H9 (cell line): ENCODE results near the gene NHSL2. TPM values are rescaled to one million over a fixed set of nuclear protein-coding genes. Genes with fewer than 3 reads are reported as not detected.

Experiments
- DNase-seq: peaks from one replicate; pipeline ENCODE4 v3.0.0-alpha.2; 2017
- H2AFZ ChIP-seq: one replicate; pipeline ENCODE4 v1.6.1; 2013; ENCODE audit warnings: mild to moderate bottlenecking, low read length, control low read depth, moderate library complexity
- H2AK5ac ChIP-seq: 2 replicates; pipeline ENCODE4 v1.6.1; 2013; ENCODE audit warnings: low read length, control low read depth, mixed read lengths; ENCODE audit not compliant: insufficient read length
- H2BK120ac ChIP-seq: one replicate; pipeline ENCODE4 v1.6.1; 2013; ENCODE audit warnings: low read depth, mild to moderate bottlenecking, low read length, control low read depth, inconsistent platforms; ENCODE audit not compliant: poor library complexity, severe bottlenecking
- H2BK12ac ChIP-seq: 2 replicates; pipeline ENCODE4 v1.6.1; 2013; ENCODE audit warnings: low read length, control low read depth, mixed read lengths, low read depth; ENCODE audit not compliant: insufficient read length
- H2BK15ac ChIP-seq: 2 replicates; pipeline ENCODE4 v1.6.1; 2013; ENCODE audit warnings: low read depth, low read length, control low read depth
- H2BK20ac ChIP-seq: one replicate; pipeline ENCODE4 v1.6.1; 2013; ENCODE audit warnings: low read depth, mild to moderate bottlenecking, low read length, control low read depth, inconsistent platforms; ENCODE audit not compliant: poor library complexity, severe bottlenecking
- H2BK5ac ChIP-seq: 2 replicates; pipeline ENCODE4 v1.6.1; 2013; ENCODE audit warnings: low read length, control low read depth, mixed read lengths; ENCODE audit not compliant: insufficient read length
- H3K14ac ChIP-seq: 2 replicates; pipeline ENCODE4 v1.6.1; 2013; ENCODE audit warnings: low read length, control low read depth; ENCODE audit not compliant: insufficient read depth
- H3K18ac ChIP-seq: 2 replicates; pipeline ENCODE4 v1.6.1; 2013; ENCODE audit warnings: low read depth, mild to moderate bottlenecking, mixed read lengths, low read length, control low read depth; ENCODE audit not compliant: insufficient read length
- H3K23ac ChIP-seq: 2 replicates; pipeline ENCODE4 v1.6.1; 2013; ENCODE audit warnings: low read length, control low read depth, mixed read lengths, low read depth; ENCODE audit not compliant: insufficient read length
- H3K23me2 ChIP-seq: 2 replicates; pipeline ENCODE4 v1.6.1; 2013; ENCODE audit warnings: low read depth, mild to moderate bottlenecking, mixed read lengths, low read length, control low read depth; ENCODE audit not compliant: insufficient read length, poor library complexity, severe bottlenecking
- H3K27ac ChIP-seq: 2 replicates; pipeline ENCODE4 v1.5.1; 2013; ENCODE audit warnings: low read length, control low read depth, mixed read lengths, low read depth; ENCODE audit not compliant: insufficient read length
- H3K27me3 ChIP-seq: 2 replicates; pipeline ENCODE4 v1.6.1; 2013; ENCODE audit warnings: low read length, control low read depth, inconsistent platforms; ENCODE audit not compliant: insufficient read depth
- H3K4ac ChIP-seq: 2 replicates; pipeline ENCODE4 v1.6.1; 2013; ENCODE audit warnings: low read depth, mild to moderate bottlenecking, control low read depth, inconsistent platforms, low read length, moderate library complexity
- H3K4me1 ChIP-seq: 2 replicates; pipeline ENCODE4 v1.6.1; 2013; ENCODE audit warnings: low read length, control low read depth, inconsistent platforms; ENCODE audit not compliant: insufficient read depth
- H3K4me2 ChIP-seq: 2 replicates; pipeline ENCODE4 v1.6.1; 2013; ENCODE audit warnings: low read length, control low read depth, mixed read lengths; ENCODE audit not compliant: insufficient read length, insufficient read depth
- H3K56ac ChIP-seq: 2 replicates; pipeline ENCODE4 v1.6.1; 2013; ENCODE audit warnings: low read depth, mild to moderate bottlenecking, mixed read lengths, low read length, control low read depth; ENCODE audit not compliant: insufficient read length
- H3K79me1 ChIP-seq: 2 replicates; pipeline ENCODE4 v1.6.1; 2013; ENCODE audit warnings: low read depth, mild to moderate bottlenecking, moderate library complexity, low read length, control low read depth, inconsistent platforms; ENCODE audit not compliant: insufficient read depth, poor library complexity, severe bottlenecking
- H3K79me2 ChIP-seq: 2 replicates; pipeline ENCODE4 v1.6.1; 2013; ENCODE audit warnings: low read length, control low read depth, inconsistent platforms; ENCODE audit not compliant: insufficient read depth
- H3K9ac ChIP-seq: 2 replicates; pipeline ENCODE4 v1.6.1; 2013; ENCODE audit warnings: low read length, control low read depth, mixed read lengths; ENCODE audit not compliant: insufficient read length; ENCODE audit errors: extremely low read depth
- H3K9me3 ChIP-seq: one replicate; pipeline ENCODE4 v1.6.1; 2013; ENCODE audit warnings: low read depth, low read length, inconsistent platforms; ENCODE audit not compliant: control insufficient read depth
- H3T11ph ChIP-seq: one replicate; pipeline ENCODE4 v1.6.1; 2013; ENCODE audit warnings: mild to moderate bottlenecking, low read length, control low read depth, inconsistent platforms
- H4K20me1 ChIP-seq: one replicate; pipeline ENCODE4 v1.6.1; 2013; ENCODE audit not compliant: control insufficient read depth, insufficient read length, insufficient read depth
- H4K5ac ChIP-seq: 2 replicates; pipeline ENCODE4 v1.6.1; 2013; ENCODE audit warnings: low read depth, mild to moderate bottlenecking, mixed read lengths, low read length, control low read depth; ENCODE audit not compliant: insufficient read length
- H4K8ac ChIP-seq: replicated peaks from 2 replicates; pipeline ENCODE4 v1.6.1; 2013; ENCODE audit warnings: low read length, control low read depth, mixed read lengths, low read depth; ENCODE audit not compliant: insufficient read length
- H4K91ac ChIP-seq: 2 replicates; pipeline ENCODE4 v1.6.1; 2013; ENCODE audit warnings: low read depth, mild to moderate bottlenecking, moderate library complexity, mixed read lengths, low read length, control low read depth; ENCODE audit not compliant: insufficient read length
- H3K27ac Mint-ChIP-seq, 3 experiments: 2 replicates in 2 of 3; 3 replicates in 1 of 3; pipeline ENCODE4 v1.8.0; 2020 to 2021; ENCODE audit warnings: mixed read lengths in 3 of 3, mild to moderate bottlenecking in 1 of 3, moderate library complexity in 1 of 3
- H3K27me3 Mint-ChIP-seq: 2 replicates; pipeline ENCODE4 v1.8.0; 2021; ENCODE audit warnings: low read depth, mild to moderate bottlenecking, moderate library complexity, mixed read lengths
- H3K36me3 Mint-ChIP-seq, 3 experiments: 2 replicates in 2 of 3; 3 replicates in 1 of 3; pipeline ENCODE4 v1.8.0; 2020 to 2021; ENCODE audit warnings: low read depth in 3 of 3, mixed read lengths in 3 of 3; ENCODE audit not compliant: insufficient read depth in 1 of 3
- H3K4me1 Mint-ChIP-seq, 2 experiments: 2 replicates each; pipeline ENCODE4 v1.8.0; 2020; ENCODE audit warnings: mixed read lengths in 2 of 2
- H3K4me3 Mint-ChIP-seq, 2 experiments: 2 replicates in 1 of 2; 3 replicates in 1 of 2; pipeline ENCODE4 v1.8.0; 2020 to 2021; ENCODE audit warnings: mild to moderate bottlenecking in 2 of 2, mixed read lengths in 2 of 2, moderate library complexity in 1 of 2
- H3K9me3 Mint-ChIP-seq, 2 experiments: 2 replicates in 1 of 2; 3 replicates in 1 of 2; pipeline ENCODE4 v1.8.0; 2020; ENCODE audit warnings: mild to moderate bottlenecking in 2 of 2, mixed read lengths in 2 of 2, moderate library complexity in 1 of 2
- CTCF ChIP-seq: fragments of 200-600 bp; sonication (generic); conservative IDR thresholded peaks from 3 replicates; pipeline ENCODE4 v1.8.0; 2021; ENCODE audit warnings: antibody characterized with exemption, mild to moderate bottlenecking
- WGBS: extraction: QIAGEN DNeasy Blood & Tissue Kit; methylation state at CpG from one replicate; pipeline ENCODE4 v1.1.7; 2013; ENCODE audit warnings: missing lambda C conversion rate, low lambda C conversion rate, mixed read lengths; ENCODE audit not compliant: insufficient read length; ENCODE audit errors: extremely low coverage; 5-methylcytosine and 5-hydroxymethylcytosine counted together
- total RNA-seq: library from RNA; stranded (reverse); gene quantifications from 2 replicates; pipeline ENCODE4 v1.2.1, GENCODE V29; 2021

Gene NHSL2
- total RNA-seq, 1 experiment from 2014 or later = 6.4 TPM

GRCh38 chrX:72038016-72038415, 127.4 kb downstream of the NHSL2 start:
- no peak for DNase-seq
- no peak overlapping the region for H2BK5ac ChIP-seq
- H4K5ac ChIP-seq = no peak overlapping the region
- H3K4me2 ChIP-seq = no peak overlapping the region
- no peak overlapping the region for H3K14ac ChIP-seq
- peaks cover 65 to 77% of the 10 kb centered on the region in 2 experiments for H3K9me3 Mint-ChIP-seq
- no peaks in the 10 kb centered on the region for H3K23me2 ChIP-seq
- H3K18ac ChIP-seq = no peak overlapping the region
- no peak overlapping the region for H4K8ac ChIP-seq
- H4K20me1 ChIP-seq = no peaks in the 10 kb centered on the region
- H3K36me3 Mint-ChIP-seq = peaks cover 7 to 14% (median 7%) of the 10 kb centered on the region in 3 experiments
- no peak overlapping the region for H2BK20ac ChIP-seq
- peaks cover 18% of the 10 kb centered on the region for H3K9me3 ChIP-seq
- no peak overlapping the region for H3K56ac ChIP-seq
- H3T11ph ChIP-seq = no peak overlapping the region
- H2BK120ac ChIP-seq = no peak overlapping the region
- no peak overlapping the region for H2BK12ac ChIP-seq
- H3K4me1 Mint-ChIP-seq = peaks cover 2 to 7% of the 10 kb centered on the region in 2 experiments; a peak in 1 of 4 replicates
- no peak overlapping the region for H2AK5ac ChIP-seq
- no peaks in the 10 kb centered on the region for H3K79me2 ChIP-seq
- no peak overlapping the region for H3K9ac ChIP-seq
- no peaks in the 10 kb centered on the region for H3K27me3 Mint-ChIP-seq
- H3K4ac ChIP-seq = no peak overlapping the region
- no peaks in the 10 kb centered on the region for H3K4me1 ChIP-seq
- no CpG with 5 or more reads among the region's 4 CpGs for WGBS
- no peak overlapping the region for H3K4me3 Mint-ChIP-seq
- H2BK15ac ChIP-seq = no peak overlapping the region
- H3K27me3 ChIP-seq = no peaks in the 10 kb centered on the region
- TF ChIP-seq CTCF = no peak
- no peaks in the 10 kb centered on the region for H3K79me1 ChIP-seq
- no peak overlapping the region for H2AFZ ChIP-seq
- no peak overlapping the region for H3K27ac Mint-ChIP-seq
- no peak overlapping the region for H4K91ac ChIP-seq
- no peak overlapping the region for H3K23ac ChIP-seq
- no peak overlapping the region for H3K27ac ChIP-seq
